Activated CD8-positive, alpha-beta memory T cell treated with anti-CD3 and anti-CD28 coated beads, Interleukin-2, amount 50 U/mL, for 4 hours (primary cell): ENCODE results near the gene PPFIBP2.

Experiments
- DNase-seq: peaks from one replicate; pipeline ENCODE4 v3.0.0-alpha.2; 2020

Gene PPFIBP2

GRCh38 chr11:7605186-7605943, 91.6 kb downstream of the PPFIBP2 start:
- DNase-seq: no peak

DNA sequence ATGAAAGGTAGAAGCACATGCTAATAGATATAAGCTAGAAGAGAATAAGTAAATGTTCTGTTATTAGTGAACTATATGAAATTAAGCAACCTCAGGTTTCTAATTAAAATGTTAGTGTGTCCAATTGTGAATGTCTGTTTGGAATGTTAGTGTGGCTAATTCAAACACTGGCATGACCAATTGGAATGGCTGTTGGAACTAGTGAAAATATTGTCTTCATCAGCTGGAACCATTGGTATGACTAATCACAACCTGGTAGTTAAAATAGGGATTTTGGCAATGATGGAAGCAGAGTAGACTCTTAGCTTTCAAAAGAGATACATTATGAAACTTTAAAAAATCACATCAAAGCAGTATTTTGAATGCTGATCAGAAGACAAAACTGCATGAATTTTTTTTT, 92.7 kb downstream of the PPFIBP2 start:
- DNase-seq: no peak

- no peak for DNase-seq
Measured at GRCh38 chr11:7609015-7609414, 95.2 kb downstream of the PPFIBP2 start.

GRCh38 chr11:7609521-7609920, 95.7 kb downstream of the PPFIBP2 start:
- DNase-seq: no peak

GRCh38 chr11:7610393-7610792, 96.6 kb downstream of the PPFIBP2 start:
- no peak for DNase-seq

DNA sequence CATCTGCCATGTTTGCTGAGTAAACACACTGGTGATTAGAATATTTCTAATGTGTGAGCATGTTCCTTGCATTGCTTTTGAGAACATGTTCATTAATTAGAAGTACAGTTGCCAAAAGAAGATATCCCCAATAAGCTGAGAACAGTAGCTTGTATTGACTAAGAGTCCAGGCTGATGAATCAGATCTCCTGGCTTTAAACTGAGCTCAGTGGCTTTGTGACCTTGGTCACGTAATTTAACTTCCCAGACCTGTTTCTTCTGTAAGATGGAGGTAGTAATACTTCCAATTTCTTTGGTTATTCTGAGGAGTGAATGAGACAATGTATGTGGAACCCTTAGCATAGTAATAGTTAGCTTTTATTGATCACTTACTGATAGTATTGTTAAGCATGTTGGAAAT, 97.6 kb downstream of the PPFIBP2 start:
- no peak for DNase-seq

DNA sequence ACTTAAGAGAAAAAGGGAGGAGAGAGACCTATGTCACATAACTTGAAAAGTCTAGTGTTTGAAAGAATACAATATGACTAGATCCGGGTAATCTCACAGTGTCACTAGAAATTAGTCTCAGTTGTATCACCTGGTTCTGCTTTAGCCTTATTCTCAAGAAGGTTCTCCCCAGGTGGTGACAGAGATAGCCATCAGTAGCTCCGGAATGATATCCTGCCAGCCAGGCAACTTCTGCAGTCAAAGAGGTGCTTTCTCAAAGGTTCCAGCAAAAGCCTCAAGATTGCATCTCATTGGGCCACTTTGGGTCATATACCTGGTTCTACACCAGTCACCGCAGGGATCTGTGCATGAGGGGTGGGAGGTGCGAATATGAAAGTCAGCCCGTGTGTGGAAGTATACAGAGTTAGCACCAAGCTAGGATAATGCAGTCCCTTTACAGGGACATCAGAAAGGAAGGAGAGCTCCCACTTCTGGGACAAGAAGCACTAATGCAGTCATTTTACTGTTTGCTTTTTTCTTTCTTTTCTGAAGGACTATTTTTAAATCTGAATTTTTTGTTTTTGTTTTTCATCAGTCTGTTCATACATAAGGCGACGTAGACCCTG, 98.4 kb downstream of the PPFIBP2 start:
- DNase-seq: no peak

DNA sequence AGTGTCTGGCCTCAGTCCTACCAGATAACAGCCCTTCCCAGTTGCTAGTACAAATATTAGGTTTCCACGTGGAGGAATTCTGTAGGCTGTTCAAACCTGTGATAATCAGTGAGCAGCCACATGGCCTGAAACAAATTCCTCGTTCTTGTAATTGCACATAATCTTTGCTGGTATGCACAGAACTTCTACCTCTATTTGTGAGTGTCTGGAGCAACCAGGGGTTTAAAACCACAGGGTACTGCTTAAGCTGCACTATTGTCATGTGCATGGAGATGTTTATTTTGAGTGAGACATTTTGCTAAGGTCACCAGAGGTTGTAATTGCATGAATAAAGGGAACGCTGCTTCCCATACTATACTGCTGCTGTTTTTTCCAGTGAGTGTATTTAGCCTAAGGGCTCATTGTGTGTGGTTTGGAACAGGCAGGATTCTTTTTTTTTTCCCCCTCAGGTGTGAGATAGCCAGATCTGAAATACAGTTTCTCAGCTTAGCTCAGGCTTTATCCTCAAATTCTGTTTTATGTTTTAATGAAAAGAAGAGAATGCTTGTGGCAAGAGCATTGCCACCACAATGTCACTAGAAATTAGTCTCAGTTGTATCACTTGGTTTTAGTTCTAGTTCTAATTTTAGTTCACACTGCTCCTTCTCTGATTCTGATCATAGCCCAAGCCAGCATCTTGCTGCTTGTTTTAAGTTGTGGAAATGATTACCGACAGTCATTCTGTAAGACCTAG, 99.0 kb downstream of the PPFIBP2 start:
- no peak for DNase-seq

GRCh38 chr11:7613394-7613720, 99.6 kb downstream of the PPFIBP2 start:
- no peak for DNase-seq

GRCh38 chr11:7614656-7615055, 100.9 kb downstream of the PPFIBP2 start:
- DNase-seq: no peak

- DNase-seq: no peak
Measured at GRCh38 chr11:7617032-7617431, 103.2 kb downstream of the PPFIBP2 start.

DNA sequence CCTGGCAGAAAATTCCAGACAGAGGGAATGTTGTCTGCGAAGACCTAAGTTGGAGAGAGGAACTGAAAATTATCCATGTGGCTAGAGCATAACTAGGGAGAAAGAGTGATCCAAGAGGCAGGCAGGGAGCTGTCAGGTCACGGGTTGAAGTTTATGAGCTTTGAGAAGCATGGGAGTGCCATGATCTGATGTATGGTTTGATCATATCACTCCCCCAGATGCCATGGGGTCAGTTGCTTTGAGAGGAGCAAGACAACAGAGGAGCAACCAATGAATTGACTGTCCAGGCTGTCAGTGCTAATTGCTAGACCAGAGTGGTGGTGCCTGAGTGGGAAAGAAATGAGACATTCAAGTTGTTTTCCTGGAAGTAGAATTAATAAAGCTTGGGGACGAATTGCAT, 105.5 kb downstream of the PPFIBP2 start:
- DNase-seq: no peak

GRCh38 chr11:7621090-7621489, 107.3 kb downstream of the PPFIBP2 start:
- DNase-seq: no peak

- DNase-seq: no peak
Measured at GRCh38 chr11:7621554-7621953, 107.8 kb downstream of the PPFIBP2 start.

- DNase-seq: no peak
Measured at GRCh38 chr11:7622721-7623120, 108.9 kb downstream of the PPFIBP2 start.

DNA sequence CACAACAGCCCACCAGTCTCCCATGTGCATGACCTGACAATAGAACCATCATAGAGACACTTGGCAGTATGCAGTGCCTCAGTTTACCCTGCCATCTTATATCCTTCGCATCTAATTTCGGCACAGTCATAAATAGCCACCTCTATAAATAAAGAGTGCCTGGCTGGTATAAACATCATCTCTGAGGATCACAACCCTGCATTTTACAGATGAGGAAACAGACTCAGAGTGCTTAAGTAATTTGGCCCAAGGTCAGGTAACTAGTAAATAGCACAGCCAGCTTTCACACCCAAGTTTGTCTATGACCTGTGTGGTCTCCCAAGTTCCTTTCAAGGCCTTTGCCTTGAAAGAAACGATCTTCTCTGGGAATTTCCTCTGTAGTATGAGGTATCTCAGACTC, 114.9 kb downstream of the PPFIBP2 start:
- DNase-seq: no peak

DNA sequence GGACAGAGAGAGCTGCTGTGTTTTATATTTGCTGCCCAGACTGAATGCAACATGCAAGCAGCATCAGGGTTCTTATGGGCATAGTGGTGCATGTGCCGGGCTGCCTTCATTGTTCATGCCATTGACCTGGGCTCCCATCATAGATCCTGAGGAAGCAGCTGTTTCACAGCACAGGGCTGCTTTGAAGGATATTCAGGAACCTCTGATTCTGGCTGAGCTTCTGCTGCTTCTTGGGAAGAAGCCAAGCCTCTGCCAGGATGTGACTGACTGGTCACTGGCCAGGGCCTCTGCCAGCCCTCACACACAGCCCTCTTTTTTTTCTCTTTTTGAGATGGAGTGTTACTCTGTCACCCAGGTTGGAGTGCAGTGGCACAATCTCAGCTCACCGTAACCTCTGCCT, 116.2 kb downstream of the PPFIBP2 start:
- no peak for DNase-seq

DNA sequence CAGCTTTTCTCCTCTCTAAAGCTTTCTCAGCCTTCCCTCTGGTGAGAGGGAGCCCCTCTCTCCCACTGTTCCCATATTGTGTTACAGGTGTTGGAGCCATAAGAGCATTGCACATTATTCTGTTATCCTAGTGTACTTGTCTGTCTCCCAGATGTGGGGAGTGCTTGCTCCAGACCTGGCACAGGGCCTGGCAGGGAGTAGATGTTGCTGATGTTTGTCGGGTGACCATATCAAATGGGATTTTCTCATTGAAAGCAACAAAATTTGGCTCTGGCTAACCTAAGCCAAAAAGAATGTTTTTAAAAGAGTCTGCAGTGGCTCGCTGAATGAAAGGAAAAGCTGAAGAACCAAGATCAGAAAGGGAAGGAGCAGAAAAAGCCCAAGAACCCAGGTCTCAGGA, 118.4 kb downstream of the PPFIBP2 start:
- DNase-seq: no peak

GRCh38 chr11:7635137-7635536, 121.3 kb downstream of the PPFIBP2 start:
- no peak for DNase-seq

DNA sequence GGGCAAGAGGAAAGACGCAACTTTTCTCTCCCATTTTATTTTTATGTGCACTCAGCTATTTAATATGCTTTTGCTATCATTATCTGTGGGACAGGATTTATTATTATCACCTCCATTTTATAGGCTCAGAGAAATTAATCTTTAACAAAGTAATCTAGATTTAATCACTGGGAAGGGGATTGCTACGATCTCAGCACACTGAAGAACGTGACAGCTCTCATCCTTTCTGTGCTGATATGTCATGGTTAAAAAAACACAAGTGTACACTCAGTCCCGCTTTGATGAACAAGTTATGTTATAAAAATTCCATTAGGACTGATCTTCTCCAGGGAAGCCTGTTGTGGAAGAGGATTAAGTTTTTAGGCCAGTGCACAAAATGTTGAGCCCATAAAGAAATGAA, 121.9 kb downstream of the PPFIBP2 start:
- no peak for DNase-seq

DNA sequence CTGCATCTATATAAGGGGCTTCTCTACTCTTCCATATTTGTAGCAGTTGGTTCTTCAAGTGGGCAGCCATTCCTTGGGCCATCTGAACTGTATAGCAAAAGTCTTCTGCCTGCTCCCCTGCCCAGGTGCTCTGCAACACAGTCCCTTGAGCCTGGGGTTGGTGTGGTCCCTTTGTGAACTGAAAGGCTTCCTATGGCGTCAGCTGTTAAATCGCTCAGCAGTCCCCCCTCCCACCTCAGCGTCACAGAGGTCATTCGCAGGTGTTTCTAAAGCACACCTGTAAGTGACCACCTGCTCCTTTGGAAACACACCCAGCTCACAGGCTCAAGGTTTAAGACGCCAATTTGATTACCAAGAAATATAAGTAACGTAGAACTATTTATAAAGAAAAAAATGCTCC, 122.6 kb downstream of the PPFIBP2 start:
- no peak for DNase-seq

DNA sequence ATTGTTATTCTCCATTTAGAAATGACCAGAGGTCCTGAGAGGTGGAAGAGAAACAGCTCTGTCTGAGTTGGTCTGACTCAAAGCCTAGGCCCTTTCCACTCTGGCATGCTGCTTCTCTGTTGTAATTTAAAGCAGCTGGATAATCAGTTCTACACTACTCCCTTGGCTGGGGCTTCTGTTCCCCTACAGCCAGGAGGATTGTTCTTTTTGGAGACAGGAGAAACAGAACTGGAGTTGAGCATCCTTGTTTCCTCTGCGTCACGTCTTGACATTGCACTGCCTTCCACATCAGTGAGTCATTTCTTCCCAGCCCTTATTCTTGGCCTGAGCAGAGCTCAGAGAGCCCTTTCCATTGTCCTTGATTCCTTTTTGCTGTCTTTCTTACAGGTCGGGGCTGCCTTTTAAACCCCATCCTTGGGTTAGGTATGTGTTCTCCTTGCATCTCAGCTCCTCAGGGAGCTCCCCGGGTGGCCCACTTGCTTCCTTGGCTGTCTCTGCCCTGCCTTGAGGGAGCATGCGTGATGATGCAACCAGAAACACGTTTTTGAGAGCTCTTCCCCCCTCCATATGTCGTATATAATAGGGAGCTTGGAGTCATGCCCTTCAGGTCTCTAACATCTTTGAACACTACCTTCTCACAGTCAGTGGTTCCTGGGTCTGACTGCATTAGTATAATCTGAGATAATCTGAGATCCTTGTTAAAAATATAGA, 123.8 kb downstream of the PPFIBP2 start:
- DNase-seq: no peak
